Cardiac septum (tissue), 1 donor: ENCODE data around the gene PIGQ. TPM values are rescaled to one million over a fixed set of nuclear protein-coding genes. Genes with fewer than 3 reads are reported as not detected.

Source experiments
- DNase-seq: peaks from one replicate; pipeline ENCODE4 v3.0.0-alpha.2; 2020; ENCODE audit warnings: low spot score
- intact Hi-C: fragments of 100-400 bp; cut with DNase I; formaldehyde crosslinking; loops from one replicate; pipeline ENCODE4 v1.14.0; 2022
- total RNA-seq: library from RNA; stranded (reverse); fragmentation: NEBNext Ultra II Directional; extraction: Animal tissue kit (Norgen Biotek cat#: 25700); gene quantifications from one replicate; pipeline ENCODE4 v1.2.1, GENCODE V29; 2021
- donor health status: DM: no; HTN: no; CAD: no.

The PIGQ gene
- total RNA-seq, 1 donor from 2014 or later: 25.5 TPM

DNA sequence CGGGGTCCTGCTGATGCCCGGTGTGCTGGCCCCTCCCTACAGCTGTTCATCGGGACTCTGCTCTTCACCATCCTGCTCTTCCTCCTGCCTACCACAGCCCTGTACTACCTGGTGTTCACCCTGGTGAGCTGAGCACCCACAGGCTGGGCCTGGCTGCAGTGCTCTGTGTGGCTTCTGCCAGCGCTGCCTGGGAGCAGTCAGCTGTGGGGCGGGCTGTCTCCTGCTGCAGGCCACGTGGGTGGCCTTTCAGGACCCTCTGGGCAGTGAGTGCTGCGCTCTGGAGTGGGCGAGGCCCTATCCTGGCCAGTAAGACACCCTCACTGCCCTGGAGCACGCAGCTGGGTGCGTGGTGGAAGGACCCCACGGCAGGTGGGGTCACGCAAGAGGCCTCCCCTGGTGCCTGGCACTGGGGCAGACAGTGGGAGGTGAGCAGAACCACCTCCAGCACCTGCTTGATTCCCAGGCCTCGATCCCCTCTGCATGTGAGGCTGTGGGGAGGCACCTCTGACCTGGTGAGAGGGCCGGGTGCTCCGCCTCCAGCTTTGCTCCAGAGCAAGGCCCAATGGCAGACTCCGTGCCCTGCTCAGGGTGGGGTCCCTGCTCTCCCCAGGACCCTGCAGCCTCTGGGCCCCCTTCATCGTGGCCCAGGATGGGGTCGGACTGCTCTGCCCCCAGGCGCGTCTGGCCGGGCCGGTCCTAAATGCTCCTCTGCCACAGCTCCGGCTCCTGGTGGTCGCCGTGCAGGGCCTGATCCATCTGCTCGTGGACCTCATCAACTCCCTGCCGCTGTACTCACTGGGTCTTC, 10.6 kb downstream of the PIGQ start:
- DNase-seq: no peak

DNA sequence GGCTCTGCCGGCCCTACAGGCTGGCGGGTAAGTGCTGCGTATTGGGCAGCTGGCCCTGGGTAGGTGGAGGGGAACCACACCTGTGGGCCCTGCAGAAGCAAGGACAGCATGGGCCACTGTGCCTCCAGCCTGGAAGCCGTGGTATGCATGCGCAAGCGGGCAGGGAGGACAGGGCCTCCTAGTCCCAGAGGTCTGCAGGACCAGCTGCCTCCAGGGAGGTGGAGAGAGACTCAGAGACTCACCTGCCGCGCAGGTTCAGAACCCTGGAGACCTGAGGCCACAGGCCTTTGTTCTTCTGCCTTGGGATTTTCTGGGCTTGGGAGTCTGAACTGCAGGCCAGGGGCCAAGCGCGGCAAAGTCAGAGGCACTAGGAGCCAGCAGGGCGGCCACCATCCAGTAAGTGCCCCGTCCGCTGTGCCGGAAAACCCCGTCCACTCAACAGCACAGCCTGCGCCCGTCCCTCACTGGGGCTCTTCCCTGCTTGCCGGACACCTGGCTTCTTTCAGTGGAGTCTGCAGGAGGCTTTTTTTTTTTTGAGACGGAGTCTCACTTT, 11.3 kb downstream of the PIGQ start:
- intact Hi-C loops: no loop called here
- DNase-seq: no peak

More for the DNA sequence above, 10.6 kb downstream of the PIGQ start:
- intact Hi-C loops: no loop called here

DNA sequence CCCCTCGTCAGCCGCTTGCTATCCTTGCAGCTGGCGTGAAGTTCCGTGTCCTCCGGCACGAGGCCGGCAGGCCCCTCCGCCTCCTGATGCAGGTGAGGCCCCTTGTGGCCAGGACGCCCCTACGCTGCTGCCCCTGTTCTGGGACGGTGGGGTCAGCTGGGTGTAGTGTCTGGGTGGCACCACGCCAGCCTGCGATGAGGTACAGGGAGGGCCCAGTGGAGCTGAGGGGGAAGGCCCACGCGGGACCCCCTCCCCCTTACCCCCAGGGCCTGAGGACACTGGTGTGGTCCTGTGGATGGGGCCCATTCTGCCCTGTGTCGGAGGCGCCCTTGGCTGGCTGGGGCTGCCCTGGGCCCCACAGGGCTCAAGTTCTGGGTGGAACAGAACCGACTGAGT, 12.4 kb downstream of the PIGQ start:
- no peak for DNase-seq
- intact Hi-C loops: no loop called here

DNA sequence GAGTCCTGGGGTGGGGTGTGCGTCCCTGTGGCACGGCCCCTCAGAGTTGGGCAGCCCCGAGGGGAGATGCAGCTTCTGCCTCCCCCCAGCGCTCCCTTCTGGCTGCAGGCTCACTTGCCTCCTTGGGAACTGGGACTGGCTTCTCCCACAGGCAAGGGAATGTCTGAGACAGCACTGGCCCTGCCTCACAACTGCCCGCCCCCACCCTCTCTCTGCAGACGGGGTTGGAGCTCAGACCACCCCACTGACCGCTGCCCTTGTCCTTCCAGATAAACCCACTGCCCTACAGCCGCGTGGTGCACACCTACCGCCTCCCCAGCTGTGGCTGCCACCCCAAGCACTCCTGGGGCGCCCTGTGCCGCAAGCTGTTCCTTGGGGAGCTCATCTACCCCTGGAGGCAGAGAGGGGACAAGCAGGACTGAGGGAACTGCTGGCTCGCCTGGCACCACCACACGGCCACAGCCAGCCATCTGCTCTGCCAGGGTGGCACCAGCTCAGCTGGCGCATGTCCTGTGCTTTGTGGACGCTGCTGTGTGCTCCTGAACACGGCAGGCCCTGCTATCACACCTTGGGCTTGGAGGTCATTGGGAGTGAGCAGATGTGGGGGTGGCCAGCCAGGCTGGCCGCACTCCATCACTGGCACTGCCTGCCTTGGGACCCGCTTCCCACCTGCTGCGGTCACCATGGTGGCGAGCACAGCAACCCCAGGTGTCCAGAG, 13.0 kb downstream of the PIGQ start:
- intact Hi-C loops: no loop called here
- DNase-seq: no peak

DNA sequence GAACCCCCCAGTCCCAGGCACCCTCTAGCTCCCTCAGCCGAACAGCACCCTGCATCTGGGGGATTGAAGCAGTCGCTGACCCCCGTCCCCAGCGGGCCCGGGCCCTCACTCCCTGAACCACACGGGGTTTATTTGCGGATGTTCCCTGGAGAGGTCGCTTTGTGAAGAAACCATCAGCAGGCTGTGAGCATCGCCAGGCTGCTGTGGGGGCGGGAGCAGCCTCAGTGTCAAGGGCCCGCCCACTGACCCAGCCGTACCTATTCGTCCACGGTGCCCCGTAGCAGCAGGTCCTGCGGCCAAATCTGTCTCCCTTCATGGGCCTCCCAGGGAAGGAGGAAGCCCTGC, 13.7 kb downstream of the PIGQ start:
- intact Hi-C loops: no loop called here
- no peak for DNase-seq

DNA sequence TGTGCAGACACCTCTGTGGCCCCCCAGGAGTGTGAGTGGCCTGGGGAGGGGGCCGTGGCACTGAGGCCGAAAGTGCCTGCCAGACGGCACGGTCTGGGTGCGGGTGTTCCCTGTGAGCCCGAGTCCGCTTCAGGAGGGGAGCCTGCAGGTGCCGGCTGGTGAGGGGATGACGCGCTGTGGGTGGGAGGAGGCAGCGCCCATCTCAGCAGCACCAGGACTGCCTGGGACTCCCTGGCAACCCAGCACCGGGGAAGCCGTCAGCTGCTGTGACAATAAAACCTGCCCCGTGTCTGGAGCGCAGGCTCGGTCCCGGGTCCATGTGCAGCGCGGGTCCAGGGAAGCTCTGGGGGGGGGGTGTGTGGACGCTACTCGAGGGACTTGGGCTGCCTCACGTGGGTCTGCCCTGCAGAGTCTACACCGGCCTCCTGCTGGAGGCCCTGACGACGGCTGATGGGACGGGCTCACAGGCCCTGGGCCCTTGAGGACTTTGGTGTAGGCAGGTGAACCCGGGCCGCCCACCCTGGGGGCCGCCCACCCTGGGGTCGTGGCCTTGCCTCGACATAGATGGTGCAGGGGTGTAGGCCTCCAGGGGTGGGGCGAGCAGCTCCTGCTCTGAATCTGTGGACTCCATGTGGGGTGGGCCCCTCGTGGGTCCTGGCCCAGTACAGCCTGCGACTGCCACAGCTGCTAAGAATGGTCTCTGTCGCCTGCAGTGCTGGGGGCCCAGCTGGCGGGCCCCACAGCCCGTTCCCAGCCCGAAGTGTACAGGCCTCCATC, 14.2 kb downstream of the PIGQ start:
- DNase-seq: no peak
- intact Hi-C loops: no loop called here

DNA sequence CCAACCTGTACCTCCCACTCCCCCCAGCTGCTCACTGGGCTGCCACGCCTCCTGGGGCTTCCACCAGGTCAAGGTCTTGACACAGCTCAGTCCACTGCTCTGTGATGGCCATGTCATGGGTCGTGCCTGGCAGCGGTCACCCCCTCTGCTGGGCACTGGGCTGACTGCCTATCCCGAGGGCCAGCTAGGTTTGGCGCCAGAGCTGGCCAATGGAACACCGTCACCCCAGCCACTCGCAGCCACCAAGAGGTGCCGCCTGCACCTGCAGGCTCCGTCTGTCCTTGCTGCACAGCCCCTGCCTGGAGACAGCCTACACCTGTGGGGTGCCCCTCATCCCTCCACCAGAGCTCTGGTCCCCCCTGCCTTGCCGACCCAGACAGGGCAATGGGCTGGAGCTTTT, 15.6 kb downstream of the PIGQ start:
- intact Hi-C loops: loop anchor here (5.0 kb wide), 2 partner anchors 57 to 77 kb away; partner anchors contain the start of gene MCRIP2
- no peak for DNase-seq

DNA sequence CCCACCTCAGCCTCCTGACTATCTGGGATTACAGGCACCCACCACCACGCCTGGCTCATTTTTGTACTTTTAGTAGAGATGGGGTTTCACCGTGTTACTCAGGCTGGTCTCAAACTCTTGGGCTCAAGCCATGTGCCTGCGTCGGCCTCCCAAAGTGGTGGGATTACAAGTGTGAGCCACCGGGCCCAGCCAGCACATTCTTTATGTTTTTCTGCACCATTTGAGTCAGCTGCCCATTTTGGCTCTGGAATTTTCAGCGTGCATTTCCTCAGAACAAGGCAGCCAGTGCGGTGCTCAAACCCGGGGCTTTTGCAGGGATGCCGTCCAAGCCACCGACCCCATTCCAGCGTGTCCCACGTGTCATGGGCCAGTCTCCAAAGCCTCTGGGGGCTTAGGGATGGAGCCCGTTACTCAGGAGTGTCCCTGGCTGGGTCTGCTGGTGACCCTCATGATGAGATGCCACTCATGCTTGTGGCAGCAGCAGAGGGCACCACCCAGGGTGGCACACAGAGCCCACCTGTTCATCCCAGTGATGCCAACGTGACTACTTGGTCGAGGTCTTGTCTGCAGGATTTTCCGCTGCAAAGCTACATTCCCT, 16.4 kb downstream of the PIGQ start:
- intact Hi-C loops: loop anchor here (5.0 kb wide), 2 partner anchors 56 to 76 kb away; partner anchors contain the start of gene MCRIP2
- DNase-seq: no peak

DNA sequence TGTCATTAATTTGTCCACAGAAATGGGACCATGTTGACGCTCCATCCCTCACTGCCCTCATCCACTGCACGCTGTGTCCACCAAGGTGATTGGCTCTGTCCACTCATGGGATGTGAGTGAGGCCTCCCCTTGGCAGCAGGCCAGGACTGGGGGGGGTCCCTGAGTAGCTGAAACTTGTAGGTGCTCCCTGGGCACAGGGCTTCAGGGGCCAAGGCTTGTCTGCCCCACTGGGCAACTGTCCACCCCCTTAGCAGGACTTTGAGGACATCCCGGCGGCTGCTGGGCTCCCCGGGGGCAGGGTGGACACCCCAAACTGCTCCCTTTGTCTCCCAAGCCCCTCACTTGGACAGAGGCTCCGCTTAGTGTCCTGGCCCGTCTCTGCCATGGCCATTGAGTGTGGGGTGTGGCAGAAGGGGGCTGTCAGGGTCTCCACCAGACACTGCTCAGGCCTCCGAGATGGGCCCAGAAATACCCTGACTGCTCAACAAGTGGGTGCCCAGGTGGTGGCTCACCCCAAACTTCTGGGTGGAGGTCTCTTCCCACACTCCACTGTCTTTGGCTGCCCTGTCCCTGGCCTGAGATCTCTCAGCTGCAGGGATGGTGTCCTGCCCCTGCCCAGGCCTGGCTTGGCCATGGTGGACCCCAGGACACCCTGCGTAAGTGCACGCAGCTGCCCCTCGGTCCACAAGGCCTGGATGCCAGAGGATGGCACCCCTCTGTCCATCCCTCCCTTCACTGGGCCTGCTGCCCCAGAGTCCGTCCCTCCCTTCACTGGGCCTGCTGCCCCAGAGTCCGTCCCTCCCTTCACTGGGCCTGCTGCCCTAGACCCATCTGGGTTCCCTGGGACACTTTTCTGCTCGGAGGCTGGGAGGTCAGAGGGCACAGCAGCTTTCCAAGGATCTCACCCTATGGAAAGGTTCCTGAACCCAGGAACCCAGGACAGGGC, 17.1 kb downstream of the PIGQ start:
- intact Hi-C loops: loop anchor here (5.0 kb wide), 2 partner anchors 55 to 75 kb away; partner anchors contain the start of gene MCRIP2
- no peak for DNase-seq

DNA sequence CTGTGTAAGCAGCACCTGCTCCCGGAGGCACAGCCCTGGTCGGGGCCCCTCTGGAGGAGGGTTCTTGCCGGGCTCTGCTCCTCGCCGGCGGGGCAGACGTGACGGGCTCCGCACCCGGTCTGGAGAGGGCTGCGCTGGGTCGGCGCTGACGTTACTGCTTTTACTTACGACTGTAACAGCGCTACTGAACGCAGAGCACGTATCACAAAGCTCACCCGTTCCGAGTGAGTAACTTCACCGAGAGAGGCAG, 18.8 kb downstream of the PIGQ start:
- DNase-seq: no peak
- intact Hi-C loops: loop anchor here (5.0 kb wide), 2 partner anchors 54 to 74 kb away; partner anchors contain the start of gene MCRIP2

DNA sequence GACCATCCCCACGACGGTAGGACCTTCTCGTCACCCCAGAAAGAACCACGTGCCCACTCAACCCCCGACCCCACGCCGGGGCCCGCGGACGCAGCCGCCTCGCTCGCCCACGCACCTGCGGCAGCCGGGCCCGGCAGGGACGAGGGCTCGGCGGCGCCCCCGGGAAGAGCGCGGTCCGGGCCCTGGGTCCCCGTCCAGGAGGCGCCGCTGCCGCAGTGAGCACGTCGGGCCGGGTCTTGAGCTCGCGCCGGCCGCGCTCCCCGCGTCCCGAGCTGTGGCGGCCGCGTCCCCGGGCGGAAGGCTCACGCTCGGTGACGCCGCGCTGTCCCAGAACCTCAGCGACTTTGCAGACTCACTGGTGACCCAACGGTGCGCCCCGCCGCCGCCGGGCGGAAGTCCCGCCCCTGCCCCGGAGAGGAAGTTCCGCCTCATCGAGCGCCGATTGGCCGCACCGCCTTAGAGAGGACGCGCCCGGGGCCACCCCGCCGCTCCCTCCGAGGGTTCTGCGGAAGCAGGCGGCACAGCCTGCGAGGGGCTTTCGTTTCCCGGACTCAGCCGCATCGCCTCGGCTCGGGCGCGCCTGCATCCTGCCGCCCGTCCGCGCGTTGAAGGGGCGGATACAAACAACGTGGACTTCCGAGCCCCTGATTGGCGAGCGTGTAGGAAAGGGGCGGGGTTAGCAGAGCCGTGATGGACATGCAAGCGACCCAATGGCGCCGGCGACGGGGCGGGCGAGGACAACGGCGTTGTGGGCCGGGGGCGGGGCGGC, 19.3 kb downstream of the PIGQ start:
- DNase-seq: peak; percentile 99
- intact Hi-C loops: loop anchor here (5.0 kb wide), 2 partner anchors 53 to 73 kb away; partner anchors contain the start of gene MCRIP2

DNA sequence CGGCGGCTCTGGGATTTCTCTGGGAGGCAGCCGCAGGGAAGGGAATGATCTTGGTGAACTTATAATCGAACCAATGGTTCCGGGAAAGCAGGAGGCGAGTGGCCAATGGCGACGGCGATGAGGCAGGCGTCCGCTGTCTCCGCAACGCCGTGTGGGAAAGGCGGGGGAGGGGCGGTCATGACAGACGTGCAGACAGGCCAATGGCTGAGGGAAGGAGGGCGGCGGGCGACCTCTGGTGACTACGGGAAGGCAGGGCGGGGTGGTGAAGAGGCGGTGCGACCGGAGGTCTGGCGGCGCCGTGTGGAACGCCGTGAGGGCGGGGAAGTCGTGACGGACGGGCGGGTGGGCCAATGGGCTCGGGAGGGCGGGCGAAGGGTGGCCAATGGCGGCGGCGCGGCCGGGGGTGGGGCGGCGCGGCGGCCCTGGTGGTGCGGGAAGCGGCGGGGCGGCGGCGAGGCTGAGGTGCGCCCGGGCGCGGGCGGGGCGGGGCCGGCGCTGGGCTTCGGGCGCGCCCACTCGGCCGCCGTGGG, 20.0 kb downstream of the PIGQ start, which contains the start of gene RAB40C:
Gene RAB40C, plus strand, starts transcription at position 409 of the 530 bp plus-strand sequence. CDS start 226 bp downstream, outside the sequence.
- intact Hi-C loops: loop anchor here (5.0 kb wide), 2 partner anchors 53 to 73 kb away; partner anchors contain the start of gene MCRIP2
- DNase-seq: peak; percentile 100

DNA sequence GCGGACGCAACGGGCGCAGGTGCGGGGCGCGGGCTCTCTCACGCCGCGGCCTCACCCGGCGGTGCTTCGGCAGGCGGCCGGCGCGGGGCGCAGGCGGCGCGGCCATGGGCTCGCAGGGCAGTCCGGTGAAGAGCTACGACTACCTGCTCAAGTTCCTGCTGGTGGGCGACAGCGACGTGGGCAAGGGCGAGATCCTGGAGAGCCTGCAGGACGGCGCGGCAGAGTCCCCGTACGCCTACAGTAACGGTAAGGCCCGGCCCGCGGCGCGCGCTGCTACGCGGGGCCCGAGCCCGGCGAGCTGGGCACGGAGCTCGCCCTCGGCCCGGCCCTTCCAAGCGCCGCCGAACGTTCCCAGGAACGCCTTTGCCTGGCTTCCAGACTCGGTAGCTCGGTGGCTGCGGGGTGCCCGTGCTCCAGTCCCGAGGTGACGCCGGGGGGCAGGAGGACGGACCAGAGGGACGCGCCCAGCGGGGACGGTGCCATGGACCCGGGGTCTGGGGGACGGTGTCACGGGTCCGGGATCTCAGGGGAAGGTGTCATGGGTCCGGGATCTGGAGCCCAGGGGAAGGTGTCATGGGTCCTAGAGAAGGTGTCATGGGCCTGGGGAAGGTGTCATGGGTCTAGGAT, 20.5 kb downstream of the PIGQ start:
- intact Hi-C loops: no loop called here
- DNase-seq: no peak

DNA sequence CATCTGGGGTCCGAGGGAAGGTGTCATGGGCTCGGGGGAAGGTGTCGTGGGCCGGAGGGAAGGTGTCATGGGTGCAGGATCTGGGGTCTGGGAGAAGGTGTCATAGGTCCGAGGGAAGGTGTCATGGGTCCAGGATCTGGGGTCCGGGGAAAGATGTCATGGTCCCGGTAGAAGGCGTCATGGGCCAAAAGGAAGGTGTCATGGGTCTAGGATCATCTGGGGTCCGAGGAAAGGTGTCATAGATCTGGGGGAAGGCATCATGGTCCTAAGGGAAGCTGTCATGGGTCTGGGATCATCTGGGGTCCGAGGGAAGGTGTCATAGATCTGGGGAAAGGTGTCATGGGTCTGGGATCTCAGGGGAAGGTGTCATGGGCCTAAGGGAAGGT, 21.0 kb downstream of the PIGQ start:
- intact Hi-C loops: no loop called here
- no peak for DNase-seq

DNA sequence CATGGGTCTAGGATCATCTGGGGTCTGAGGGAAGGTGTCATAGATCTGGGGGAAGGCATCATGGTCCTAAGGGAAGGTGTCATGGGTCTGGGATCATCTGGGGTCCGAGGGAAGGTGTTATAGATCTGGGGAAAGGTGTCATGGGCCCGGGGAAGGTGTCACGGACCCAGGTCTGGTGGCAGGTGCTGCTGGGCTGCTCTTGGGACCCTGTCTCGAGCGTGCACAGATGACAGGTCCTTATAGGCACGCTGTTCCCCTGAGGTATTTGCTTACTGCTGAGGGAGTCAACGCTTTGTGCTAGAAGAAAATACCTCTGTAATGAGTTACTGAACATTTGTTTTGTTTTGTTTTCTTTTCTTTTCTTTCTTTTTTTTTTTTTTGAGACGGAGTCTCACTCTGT, 21.5 kb downstream of the PIGQ start:
- intact Hi-C loops: no loop called here
- no peak for DNase-seq

DNA sequence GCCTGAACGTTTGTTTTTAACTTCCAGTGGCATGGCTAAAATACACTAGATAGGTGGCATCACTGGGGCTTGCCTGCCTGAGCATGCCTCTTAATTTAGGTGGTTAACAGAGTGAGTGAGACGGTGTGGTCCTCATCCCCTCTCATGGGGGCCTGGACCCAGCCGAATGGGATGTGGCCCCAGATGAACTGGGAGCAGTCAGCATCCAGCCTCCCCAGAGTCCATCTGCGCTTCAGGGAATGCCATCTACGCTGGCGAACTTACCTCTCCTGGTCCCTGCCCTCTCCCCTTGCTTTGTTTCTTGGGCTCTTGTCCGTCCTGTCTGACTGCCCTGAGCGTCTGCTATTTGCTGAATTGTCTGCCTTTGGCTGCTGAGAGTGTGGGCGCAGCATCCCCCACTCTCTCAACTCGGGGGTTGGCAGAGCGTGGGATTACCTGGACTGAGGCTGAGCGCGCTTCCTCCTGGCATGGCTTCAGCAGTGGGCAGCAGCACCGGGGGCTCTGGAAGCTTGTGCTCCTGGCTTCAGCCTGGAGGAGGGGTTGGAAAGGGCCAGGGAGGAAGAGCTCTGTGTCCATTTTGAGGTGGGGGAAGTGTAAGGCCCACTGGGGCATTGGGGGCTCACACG, 22.2 kb downstream of the PIGQ start:
- intact Hi-C loops: no loop called here

More for the DNA sequence above, 22.2 kb downstream of the PIGQ start:
- no peak for DNase-seq
